ENCODE measurements around the gene KRTAP4-6.
"Not testable (repeated sequence)": the region's sequence is repeated elsewhere in the genome, so short reads cannot be mapped to it uniquely, and the experiment has no call there.

The KRTAP4-6 gene

DNA sequence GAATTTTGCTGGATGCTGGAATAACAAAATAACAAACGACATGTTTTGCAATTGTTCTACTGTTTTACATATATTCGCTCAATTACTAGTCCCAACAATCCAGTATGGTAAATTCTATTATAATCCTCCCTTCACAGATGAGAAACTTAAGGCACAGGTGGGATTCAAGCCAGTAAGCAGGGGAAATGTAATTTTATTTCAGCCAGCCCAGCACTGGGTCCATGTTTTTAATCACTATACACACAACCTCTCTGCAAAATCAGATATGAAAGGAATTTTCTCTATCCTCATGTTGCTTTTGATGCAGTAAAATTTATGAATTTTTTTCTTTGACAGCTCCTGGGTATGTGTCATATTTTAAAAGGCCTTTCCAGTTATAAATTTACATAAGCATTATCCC lies 4.9 kb upstream of the KRTAP4-6 start:
- no peak for DNase-seq

DNA sequence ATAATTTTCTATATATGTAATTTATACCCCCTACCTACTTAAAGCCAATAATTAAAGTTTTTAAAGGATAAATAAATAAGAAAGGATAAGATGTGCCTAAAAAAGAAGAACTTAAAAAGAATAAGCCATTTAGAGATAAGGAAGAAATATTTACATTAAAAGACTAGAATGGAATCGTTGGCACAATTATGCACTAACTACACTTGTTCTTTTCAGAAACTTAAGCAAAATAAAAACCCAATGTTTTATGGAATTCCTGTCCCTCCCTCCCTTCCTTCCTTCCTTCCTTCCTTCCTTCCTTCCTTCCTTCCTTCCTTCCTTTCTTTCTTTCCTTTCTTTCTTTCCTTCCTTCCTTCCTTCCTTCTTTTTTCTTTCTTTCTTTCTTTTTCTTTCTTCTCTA lies 4.5 kb upstream of the KRTAP4-6 start:
- DNase-seq, result no peak

DNA sequence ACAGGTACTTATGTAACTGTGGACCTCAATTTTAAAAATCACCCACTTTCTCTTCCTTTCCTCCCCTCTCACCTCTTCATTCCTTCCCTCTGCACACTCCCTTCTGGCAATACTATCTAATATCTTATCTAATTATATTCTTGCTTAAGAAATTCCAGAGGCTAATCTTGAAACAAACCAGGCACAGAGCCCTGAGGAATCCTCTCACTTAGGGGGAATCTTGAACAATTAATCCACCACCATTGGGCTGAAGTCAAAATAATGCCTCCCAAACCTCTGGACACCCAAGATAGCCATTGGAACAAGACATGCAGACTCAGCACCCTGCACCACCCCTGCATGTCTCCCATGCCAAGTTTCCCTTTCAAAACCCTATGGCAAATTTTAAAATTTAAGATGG lies 1.0 kb upstream of the KRTAP4-6 start:
- DNase-seq, result no peak

DNA sequence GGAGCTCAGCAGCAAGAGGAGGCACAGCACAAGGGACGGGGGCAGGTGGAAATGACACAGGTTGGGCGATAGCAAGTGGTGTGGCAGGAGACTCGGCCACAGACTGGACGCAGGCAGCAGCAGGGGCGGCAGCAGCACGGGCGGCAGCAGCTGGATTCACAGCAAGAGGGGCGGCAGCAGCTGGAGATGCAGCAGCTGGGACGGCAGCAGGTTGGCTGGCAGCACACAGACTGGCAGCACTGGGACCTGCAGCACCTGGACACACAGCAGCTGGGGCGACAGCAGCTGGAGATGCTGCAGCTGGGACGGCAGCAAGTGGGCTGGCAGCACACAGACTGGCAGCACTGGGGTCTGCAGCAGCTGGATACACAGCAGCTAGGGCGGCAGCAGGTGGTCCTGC lies 479 bp downstream of the KRTAP4-6 start:
- not testable (repeated sequence) for DNase-seq

DNA sequence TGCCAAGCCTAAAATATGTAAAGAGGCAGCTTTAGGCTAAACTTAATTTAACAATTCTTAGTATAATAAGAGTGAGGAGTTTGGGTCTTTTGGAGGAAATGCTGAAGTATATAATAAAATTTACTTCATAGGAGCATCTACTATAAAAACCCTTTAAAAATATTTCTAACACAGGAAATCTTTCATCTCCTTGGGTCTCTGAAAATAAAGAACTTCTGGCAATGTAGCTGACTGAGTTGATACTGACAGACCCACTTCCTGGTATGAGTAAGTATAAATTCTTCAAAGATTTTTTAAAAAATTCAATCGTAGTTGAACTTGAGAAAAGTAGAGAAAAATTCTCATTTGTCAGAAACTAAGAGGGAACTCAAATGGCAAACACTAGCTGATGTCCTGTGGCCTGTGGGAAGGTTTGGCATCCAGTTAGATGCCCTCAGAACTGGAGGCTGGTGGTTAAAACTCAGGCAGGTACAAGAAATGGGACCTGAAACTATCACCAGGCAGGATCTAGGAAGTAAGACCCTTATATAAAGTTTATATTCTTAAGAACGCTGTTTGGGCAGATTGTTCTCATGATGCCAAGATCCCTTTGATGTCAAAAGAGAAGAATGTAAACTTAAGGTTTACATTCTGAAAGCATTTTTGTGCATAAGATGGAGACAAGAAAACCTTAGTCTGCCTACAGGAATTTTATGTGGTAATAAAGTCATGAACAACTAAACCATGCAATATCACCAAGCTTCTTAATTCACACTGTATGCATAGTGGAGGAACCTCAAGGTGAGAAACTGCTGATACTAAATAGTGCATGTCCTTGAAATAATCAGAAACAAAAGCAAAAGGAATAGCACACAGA lies 6.2 kb downstream of the KRTAP4-6 start:
- no peak for DNase-seq

DNA sequence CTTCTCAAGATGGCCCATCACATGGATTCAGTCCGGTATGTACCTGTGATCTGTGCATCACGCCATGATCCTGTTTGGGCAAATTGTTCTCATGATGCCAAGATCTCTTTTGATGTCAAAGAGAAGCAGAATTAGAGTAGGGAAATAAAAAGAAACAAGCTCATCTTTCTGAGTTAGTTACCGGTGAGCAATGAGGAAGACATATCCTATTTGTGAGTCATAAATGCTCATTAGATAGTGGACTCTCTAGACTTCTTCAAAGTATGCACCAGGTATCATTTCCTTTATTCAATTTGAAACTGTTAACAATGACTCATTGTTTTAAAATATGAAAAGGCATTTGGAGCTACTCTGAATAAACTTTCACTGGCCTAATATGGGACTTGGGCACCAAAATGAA lies 8.4 kb downstream of the KRTAP4-6 start:
- DNase-seq, result no peak

DNA sequence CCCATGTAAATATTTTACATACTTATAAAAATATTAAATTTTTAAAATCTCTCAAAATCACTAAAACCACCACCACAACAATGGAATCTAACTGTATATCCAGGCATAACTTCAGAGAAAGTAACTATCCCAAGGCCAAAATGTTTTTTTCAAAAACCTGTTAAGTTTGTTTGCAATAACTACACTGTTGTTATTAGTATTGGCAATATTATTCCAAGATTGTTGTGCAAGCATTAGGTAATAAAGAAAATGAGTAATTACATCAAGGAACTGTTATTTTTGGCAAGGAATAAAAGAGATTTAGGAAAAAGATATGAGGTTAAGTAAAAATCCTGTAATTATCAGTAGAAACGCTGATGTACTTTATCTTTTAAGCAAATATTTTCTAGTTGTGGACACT lies 13.0 kb downstream of the KRTAP4-6 start:
- DNase-seq, result no peak

DNA sequence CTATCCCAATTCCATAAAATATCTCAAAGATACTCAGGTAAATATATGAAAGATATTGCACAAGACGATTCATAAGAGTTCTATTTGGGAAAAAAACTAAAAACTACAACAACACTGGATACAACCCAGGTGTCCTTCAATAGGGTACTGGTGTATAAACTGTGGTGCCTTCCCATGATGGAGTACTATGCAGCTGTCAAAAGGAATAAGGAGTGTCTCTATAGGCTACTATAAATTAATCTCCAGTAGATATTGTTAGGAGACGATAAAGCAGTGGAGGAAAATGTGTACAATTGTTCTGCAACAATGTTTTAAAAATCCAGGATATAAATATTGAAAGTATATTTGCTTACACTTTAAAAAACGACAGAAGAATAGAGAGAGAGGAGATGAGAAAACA lies 13.9 kb downstream of the KRTAP4-6 start:
- DNase-seq, result no peak

DNA sequence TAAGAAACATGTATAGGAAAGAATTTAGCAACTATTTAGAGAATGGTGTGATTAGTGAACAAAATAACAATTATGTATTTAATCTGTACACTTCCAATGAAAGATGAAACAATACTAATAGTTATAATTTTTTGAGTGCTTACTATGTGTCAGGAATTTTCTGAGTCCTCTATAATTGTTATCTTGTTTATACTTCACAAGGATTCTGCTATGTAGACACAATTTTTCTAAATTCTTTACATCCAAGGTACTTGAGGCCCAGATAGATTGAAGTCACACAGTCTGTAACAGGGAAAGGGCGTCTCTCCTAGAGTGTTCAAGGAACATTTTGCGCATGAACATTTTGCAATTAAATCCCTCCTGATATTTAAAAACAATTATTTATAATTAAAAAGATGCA lies 15.3 kb downstream of the KRTAP4-6 start:
- no peak for DNase-seq

DNA sequence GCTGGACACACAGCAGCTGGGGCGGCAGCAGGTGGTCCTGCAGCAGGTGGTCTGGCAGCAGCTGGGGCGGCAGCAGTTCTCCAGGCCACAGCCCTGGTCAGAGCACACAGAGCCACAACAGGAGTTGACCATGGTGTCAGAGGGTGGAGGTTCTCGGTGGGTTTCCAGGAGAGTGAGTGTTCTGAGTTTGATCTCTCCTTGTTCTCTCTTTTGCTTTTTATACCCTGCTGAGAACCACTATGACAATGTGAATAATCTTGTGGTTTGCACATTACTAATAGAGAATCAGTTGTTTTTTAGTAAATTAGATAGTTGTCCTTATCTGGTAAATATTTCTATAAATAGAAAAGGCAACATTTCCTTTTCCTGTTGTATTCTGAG lies 16.4 kb downstream of the KRTAP4-6 start, which contains the start of gene KRTAP4-12:
TSS of gene KRTAP4-12 (minus strand) at position 192 of the 381 bp plus-strand sequence. CDS start at position 132, 60 bp downstream.
- DNase-seq, result not testable (repeated sequence)

DNA sequence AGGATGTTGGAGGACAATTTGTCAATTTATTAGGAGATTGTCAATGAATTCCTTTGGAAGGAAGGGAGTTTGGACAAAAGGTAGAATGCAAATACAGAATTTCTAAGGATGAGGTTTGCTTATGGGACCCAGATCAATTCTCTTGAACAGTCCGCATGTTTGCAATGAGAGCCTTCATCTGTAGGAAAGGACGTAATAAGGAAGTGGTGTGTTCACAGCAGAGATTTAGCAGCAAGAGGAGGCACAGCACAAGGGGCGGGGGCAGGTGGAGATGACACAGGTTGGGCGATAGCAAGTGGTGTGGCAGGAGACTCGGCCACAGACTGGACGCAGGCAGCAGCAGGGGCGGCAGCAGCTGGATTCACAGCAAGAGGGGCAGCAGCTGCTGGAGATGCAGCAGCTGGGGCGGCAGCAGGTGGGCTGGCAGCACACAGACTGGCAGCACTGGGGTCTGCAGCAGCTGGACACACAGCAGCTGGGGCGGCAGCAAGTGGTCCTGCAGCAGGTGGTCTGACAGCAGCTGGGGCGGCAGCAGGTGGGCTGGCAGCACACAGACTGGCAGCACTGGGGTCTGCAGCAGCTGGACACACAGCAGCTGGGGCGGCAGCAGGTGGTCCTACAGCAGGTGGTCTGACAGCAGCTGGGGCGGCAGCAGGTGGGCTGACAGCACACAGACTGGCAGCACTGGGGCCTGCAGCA lies 16.9 kb downstream of the KRTAP4-6 start:
- DNase-seq, result not testable (repeated sequence)

DNA sequence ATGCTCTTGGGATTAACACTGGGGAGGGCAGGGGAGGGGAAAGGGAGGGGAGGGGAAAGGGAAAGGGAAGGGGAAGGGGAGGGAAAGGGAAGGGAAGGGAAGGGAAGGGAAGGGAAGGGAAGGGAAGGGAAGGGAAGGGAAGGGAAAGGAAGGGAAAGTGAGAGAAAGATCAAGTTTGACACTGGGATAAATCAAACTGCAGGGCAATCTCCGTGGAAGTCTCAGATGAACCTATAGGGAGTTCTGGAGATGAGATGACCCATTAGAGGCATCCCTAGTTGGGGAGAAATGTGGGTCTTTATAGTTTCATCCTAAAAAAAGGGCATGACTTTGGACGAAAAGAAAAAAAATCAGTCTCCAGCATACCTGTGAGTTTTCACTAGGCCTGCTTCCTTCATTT lies 18.6 kb downstream of the KRTAP4-6 start:
- no peak for DNase-seq

DNA sequence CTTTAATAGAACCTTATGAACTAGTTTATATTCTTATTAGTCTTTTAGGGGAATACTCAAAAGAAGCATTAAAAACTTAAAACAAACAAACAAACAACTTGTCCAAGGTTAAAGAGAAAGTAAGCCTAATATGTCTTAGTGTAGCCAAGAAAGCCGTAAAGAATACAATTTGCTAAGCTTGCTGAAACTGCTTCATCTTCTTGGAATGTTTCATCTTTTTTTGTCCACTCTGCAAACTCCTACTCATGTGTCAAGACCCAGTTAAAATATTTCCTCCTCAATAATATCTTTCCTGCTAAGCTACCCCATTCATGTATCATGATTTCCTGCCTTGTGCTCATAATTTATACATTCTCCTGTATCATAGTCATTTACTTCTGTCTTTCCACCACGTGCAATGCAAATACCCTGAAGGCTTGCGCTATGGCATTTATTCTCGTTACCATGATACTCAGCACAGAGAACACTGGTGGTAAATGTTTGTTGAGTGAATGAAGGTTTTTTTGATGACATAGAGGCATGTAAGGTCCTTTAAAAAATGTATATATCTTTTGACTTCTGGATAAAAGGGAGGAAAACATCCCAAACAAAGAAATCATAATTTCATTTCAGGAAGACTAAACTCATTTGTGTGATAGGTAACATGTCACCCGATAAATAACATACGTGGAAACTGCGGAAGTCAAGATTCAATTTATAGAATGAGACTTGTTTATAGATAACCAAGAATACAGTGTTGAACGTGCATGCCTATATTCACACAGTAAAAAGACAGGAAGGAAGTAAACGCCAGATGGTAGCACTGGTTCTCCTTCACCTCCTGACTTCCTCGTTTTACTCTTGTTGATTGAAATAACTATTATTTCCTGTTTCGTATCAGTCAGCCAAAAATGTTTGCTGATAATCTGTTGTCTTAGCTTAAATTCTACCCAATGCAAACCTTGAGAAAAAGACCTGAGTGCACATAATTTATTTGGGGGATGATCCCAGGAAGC lies 20.4 kb downstream of the KRTAP4-6 start:
- not testable (repeated sequence) for DNase-seq

DNA sequence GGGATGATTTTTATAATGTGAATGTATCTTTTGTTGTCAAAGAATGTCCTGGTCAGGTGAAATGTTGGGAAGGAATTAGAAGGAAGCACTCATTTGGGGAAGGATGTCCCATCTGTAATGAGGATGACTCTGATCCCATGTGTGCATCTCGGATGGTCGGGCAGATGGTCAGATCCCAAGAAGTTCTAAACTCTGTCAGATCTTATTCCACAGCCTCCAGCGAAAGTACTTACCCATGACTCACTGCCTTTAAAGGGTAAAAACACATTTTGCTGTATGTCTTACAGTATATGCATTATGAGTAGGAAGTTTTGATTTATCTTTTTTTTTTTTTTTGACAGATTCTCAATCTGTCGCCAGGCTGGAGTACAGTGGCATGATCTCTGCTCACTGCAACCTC lies 21.6 kb downstream of the KRTAP4-6 start:
- DNase-seq, result no peak

DNA sequence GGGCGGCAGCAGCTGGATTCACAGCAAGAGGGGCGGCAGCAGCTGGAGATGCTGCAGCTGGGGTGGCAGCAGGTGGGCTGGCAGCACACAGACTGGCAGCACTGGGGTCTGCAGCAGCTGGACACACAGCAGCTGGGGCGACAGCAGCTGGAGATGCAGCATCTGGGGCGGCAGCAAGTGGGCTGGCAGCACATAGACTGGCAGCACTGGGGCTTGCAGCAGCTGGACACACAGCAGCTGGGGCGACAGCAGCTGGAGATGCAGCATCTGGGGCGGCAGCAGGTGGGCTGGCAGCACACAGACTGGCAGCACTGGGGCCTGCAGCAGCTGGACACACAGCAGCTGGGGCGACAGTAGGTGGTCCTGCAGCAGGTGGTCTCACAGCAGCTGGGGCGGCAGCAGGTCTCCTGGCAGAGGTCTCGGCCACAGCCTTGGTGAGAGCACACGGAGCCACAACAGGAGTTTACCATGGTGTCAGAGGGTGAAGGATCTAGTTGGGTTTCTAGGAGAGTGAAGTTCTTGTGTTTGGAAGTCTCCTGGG lies 22.4 kb downstream of the KRTAP4-6 start, which contains the start of gene KRTAP4-11:
TSS of gene KRTAP4-11 (minus strand) at position 528 of the 541 bp plus-strand sequence. CDS start at position 470, 58 bp downstream.
- DNase-seq, result not testable (repeated sequence)

DNA sequence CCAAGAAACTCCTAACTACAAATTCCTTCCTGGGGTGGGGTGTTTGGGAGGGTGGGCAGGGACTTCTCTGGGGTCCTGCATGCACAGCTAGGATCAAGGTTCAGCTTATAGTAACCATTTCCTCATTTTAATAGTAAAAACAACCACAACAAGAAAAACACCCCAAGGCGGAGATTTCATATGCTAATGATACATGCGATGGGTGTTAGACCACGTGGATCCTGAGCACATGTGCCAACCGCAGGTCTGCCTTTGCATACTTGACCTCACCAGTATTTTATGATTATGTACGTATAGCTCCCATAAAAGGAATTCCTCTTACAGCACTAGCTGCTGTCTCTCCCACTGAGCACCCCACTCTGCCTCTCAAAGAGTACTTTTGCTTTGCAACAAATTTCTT lies 24.0 kb downstream of the KRTAP4-6 start:
- DNase-seq, result no peak

DNA sequence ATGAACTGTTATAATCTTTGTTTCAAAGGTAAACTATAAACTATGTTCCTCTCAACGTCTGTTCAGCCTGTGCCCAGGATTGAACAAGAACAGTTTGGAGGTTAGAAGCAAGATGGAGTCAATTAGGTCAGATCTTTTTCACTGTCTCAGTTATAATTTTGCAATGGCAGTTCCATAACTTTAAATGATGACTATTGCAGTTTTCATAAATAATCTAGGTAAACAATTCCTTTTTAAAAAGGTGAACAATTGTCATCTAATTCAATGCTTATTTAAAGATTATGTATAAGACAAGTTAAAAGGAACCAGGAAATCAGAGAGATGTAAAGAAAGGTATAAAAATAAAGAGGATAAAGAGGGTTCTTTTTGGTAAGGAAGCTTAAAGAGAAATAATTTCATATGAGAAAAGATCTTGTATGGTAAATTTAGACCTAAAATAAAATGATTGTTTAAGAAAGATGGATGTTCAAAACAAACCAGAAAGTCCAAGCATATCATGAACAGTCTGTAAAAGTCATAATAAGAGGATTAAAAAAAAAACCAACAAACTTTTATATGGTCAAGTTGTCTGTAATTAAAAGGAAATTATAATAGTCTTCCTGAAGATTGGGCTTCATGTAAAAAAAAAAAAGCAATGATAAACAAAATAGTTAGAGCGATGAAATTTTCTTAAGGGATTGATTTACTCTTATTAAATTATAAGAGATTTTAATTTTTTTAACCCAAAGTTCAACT lies 29.0 kb downstream of the KRTAP4-6 start:
- no peak for DNase-seq

DNA sequence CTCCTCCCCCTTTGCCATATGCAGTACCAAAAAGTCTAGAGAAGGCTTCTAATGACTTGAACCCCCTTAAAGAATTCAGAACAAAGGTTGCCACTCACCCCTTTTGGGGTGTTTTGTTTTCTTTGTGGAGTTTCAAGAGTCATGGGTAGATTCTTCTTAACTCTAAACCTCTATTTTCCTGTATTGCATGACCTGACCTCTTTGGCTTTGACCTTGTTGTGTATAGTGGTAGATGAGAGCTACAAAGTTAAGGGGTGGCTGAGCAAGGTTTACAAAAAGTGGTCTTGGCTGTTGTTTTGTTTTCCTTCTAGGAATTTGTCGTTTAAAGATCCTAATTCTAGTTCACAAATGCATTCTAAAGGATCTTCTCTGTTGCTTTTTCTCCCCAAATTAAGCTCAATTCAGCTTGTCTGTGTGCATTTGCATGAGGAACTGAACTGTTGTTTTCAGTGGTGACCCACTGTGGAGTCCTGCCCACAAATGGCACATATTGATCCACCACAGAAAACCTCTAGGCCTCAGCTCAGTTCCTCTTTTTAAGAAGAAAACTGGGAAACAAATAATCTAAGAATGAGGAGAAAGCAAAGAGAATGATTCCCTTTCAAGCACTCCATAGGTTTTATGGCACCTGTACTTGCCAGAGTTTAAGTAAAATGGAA lies 31.5 kb downstream of the KRTAP4-6 start:
- DNase-seq, result not testable (repeated sequence)

DNA sequence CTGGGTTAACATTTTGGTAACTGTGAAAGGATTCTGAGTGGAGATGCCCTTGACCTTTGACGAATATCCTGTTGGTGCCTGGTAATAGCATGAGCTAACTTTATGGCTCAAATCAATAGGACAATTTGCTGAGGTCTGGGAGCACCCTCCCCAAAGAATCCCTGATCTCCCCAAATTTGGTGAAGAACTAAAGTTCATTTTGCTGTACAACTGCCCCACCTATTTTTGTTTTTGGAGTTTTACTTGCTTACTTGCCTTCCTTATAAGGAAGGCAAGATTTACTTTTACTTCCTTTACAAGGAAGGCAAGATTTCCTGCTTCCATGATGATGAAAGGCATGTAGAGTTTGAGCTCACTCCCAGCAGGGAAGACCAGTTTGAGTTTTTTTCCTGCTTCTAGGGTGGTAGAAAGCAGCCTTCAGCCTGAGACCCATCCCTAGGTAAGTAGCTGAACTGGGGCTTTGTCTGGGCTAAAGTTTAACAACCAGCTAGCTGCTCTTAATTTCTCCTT lies 32.3 kb downstream of the KRTAP4-6 start:
- no peak for DNase-seq

DNA sequence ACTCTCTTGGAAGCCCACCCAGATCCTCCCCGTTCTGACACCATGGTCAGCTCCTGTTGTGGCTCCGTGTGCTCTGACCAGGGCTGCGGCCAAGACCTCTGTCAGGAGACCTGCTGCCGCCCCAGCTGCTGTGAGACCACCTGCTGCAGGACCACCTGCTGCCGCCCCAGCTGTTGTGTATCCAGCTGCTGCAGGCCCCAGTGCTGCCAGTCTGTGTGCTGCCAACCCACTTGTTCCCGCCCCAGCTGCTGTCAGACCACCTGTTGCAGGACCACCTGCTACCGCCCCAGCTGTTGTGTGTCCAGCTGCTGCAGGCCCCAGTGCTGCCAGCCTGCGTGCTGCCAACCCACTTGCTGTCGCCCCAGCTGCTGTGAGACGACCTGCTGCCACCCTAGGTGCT lies 35.0 kb downstream of the KRTAP4-6 start, which contains the start of gene KRTAP4-9:
TSS of gene KRTAP4-9 (plus strand) at position 43 of the 400 bp plus-strand sequence. CDS start at position 43, 0 bp downstream.
- not testable (repeated sequence) for DNase-seq

All from activated T-cell treated with anti-CD3 and anti-CD28 coated beads, Interleukin-2, amount 50 U/mL, for 1 hour (primary cell).